HCT116 (cell line): Measurements from ENCODE around the gene MLLT3. TPM values are rescaled to one million over a fixed set of nuclear protein-coding genes. Genes with fewer than 3 reads are reported as not detected.

Source experiments
- ATAC-seq: fragments of 200-7000 bp; cut with Tn5 transposase; 2 replicates; pipeline ENCODE4 v1.9.1; 2020; ENCODE audit warnings: mild to moderate bottlenecking, moderate library complexity
- BruUV-seq: library from RNA; stranded (reverse); fragments of 400-500 nt; replicated peaks from 2 replicates; lab custom pipeline; 2021; lab: Mats Ljungman, UMichigan
- CTCF ChIA-PET: fragments of 300-600 bp; sonication (Branson Sonifier 250); formaldehyde crosslinking; loops from one replicate; lab custom pipeline; 2021; ENCODE audit warnings: antibody characterized with exemption; lab: Charles Lee
- POLR2A ChIA-PET: fragments of 300-600, 350-600 bp; sonication (Branson Sonifier 250); formaldehyde crosslinking; loops from one replicate; lab custom pipeline; 2021; ENCODE audit warnings: antibody characterized with exemption; lab: Charles Lee
- RAD21 ChIA-PET, 2 experiments: fragments of 300-600 bp; sonication (Branson Sonifier 250); formaldehyde crosslinking; loops; one replicate each; lab custom pipeline; 2023; ENCODE audit warnings: low total read pairs in 2 of 2; ENCODE audit not compliant: uncharacterized antibody in 2 of 2, unreplicated experiment in 2 of 2, low non-redundant PET in 1 of 2; lab: Charles Lee
- DNase-seq: peaks from one replicate; pipeline ENCODE4 v3.0.0-alpha.2; 2010; ENCODE audit warnings: low read depth, low spot score
- H2AFZ ChIP-seq: fragments of 200-600 bp; shearing (Covaris generic), sonication (generic); 2 replicates; pipeline ENCODE4 v1.6.1; 2017; ENCODE audit warnings: low read depth, mixed run types, mixed read lengths, antibody characterized with exemption, low read length; ENCODE audit not compliant: poor library complexity, severe bottlenecking
- H3K27ac ChIP-seq: 2 replicates; pipeline ENCODE4 v1.5.1; 2012; ENCODE audit warnings: low read depth, low read length
- H3K27me3 ChIP-seq: fragments of 200-600 bp; sonication (generic); 2 replicates; pipeline ENCODE4 v1.6.1; 2016; ENCODE audit warnings: mixed run types, low read length, mixed read lengths; ENCODE audit not compliant: insufficient read depth
- H3K36me3 ChIP-seq, 2 experiments: fragments of 200-500 bp in 1 of 2; fragments of 200-600 bp in 1 of 2; sonication (Bioruptor generic) in 1 of 2; sonication (generic) in 1 of 2; 2 replicates each; pipeline versions ENCODE4 v1.5.1 to v1.6.1; 2014 to 2016; ENCODE audit warnings: low read length in 2 of 2, inconsistent platforms in 1 of 2, mixed read lengths in 1 of 2, mixed run types in 1 of 2; ENCODE audit not compliant: insufficient read depth in 2 of 2, control insufficient read depth in 1 of 2
- H3K4me1 ChIP-seq, 2 experiments: fragments of 200-600 bp in 1 of 2; sonication (generic) in 1 of 2; 2 replicates each; pipeline versions ENCODE4 v1.5.1 to v1.6.1; 2012 to 2017; ENCODE audit warnings: low read length in 2 of 2, inconsistent platforms in 1 of 2, mild to moderate bottlenecking in 1 of 2, mixed read lengths in 1 of 2, mixed run types in 1 of 2, moderate library complexity in 1 of 2; ENCODE audit not compliant: insufficient read depth in 2 of 2, control insufficient read depth in 1 of 2
- H3K4me2 ChIP-seq: fragments of 200-600 bp; sonication (generic); 2 replicates; pipeline ENCODE4 v1.6.1; 2017; ENCODE audit warnings: mixed run types, low read length, mixed read lengths
- H3K4me3 ChIP-seq, 2 experiments: fragments of 200-600 bp in 1 of 2; sonication (generic) in 1 of 2; replicated peaks in 1 of 2; 2 replicates each; pipeline ENCODE4 v1.5.1; 2011 to 2016; ENCODE audit warnings: low read length in 2 of 2, control low read depth in 1 of 2, low read depth in 1 of 2, mild to moderate bottlenecking in 1 of 2, mixed read lengths in 1 of 2, mixed run types in 1 of 2
- H3K79me2 ChIP-seq: fragments of 200-600 bp; sonication (generic); 2 replicates; pipeline ENCODE4 v1.6.1; 2017; ENCODE audit warnings: mild to moderate bottlenecking, mixed run types, low read length, moderate library complexity, mixed read lengths; ENCODE audit not compliant: insufficient read depth
- H3K9ac ChIP-seq: fragments of 200-600 bp; sonication (generic); 2 replicates; pipeline ENCODE4 v1.6.1; 2016; ENCODE audit warnings: low read length, mixed read lengths
- H3K9me2 ChIP-seq: fragments of 200-600 bp; sonication (generic), shearing (Covaris generic); 2 replicates; pipeline ENCODE4 v1.6.1; 2017; ENCODE audit warnings: mixed run types, mild to moderate bottlenecking, moderate library complexity; ENCODE audit not compliant: insufficient read depth
- H3K9me3 ChIP-seq, 2 experiments: fragments of 200-500 bp in 1 of 2; fragments of 200-600 bp in 1 of 2; sonication (Bioruptor generic) in 1 of 2; sonication (generic) in 1 of 2; 2 replicates each; pipeline ENCODE4 v1.6.1; 2014 to 2017; ENCODE audit warnings: low read length in 2 of 2, mixed read lengths in 2 of 2, inconsistent platforms in 1 of 2, low read depth in 1 of 2, mild to moderate bottlenecking in 1 of 2, mixed run types in 1 of 2, moderate library complexity in 1 of 2; ENCODE audit not compliant: control insufficient read depth in 1 of 2, insufficient read depth in 1 of 2
- H4K20me1 ChIP-seq: fragments of 200-600 bp; sonication (generic), shearing (Covaris generic); 2 replicates; pipeline ENCODE4 v1.6.1; 2017; ENCODE audit warnings: mixed run types, mild to moderate bottlenecking, moderate library complexity; ENCODE audit not compliant: insufficient read depth
- CBX3 ChIP-seq: IDR thresholded peaks from 2 replicates; pipeline ENCODE4 v1.6.1; 2012; ENCODE audit warnings: low read depth
- CEBPB ChIP-seq: IDR thresholded peaks from 2 replicates; pipeline ENCODE4 v1.6.1; 2012; ENCODE audit warnings: low read depth
- EGR1 ChIP-seq: IDR thresholded peaks from 2 replicates; pipeline ENCODE4 v1.6.1; 2012; ENCODE audit warnings: low read depth
- EZH2 ChIP-seq: fragments of 200-600 bp; sonication (generic); IDR thresholded peaks from 2 replicates; pipeline ENCODE4 v1.6.1; 2017; ENCODE audit warnings: antibody characterized with exemption, mixed run types
- EZH2phosphoT487 ChIP-seq: fragments of 200-600 bp; IDR thresholded peaks from 2 replicates; pipeline ENCODE4 v1.6.1; 2018; ENCODE audit warnings: antibody characterized with exemption, borderline replicate concordance
- FOSL1 ChIP-seq: IDR thresholded peaks from 2 replicates; pipeline ENCODE4 v1.6.1; 2012; ENCODE audit warnings: low read depth
- JUND ChIP-seq: IDR thresholded peaks from 2 replicates; pipeline ENCODE4 v1.6.1; 2012
- POLR2A ChIP-seq: IDR thresholded peaks from 2 replicates; pipeline ENCODE4 v1.7.0; 2011; ENCODE audit warnings: borderline replicate concordance; ENCODE audit not compliant: insufficient read depth, insufficient read length; ENCODE audit errors: extremely low read depth
- POLR2AphosphoS5 ChIP-seq: IDR thresholded peaks from 2 replicates; pipeline ENCODE4 v1.6.1; 2011; ENCODE audit warnings: mild to moderate bottlenecking, low read depth, low read length, moderate library complexity
- RAD21 ChIP-seq: IDR thresholded peaks from 2 replicates; pipeline ENCODE4 v1.6.1; 2012; ENCODE audit warnings: low read depth, mild to moderate bottlenecking
- SP1 ChIP-seq: IDR thresholded peaks from 2 replicates; pipeline ENCODE4 v1.6.1; 2012; ENCODE audit warnings: low read depth
- TCF7L2 ChIP-seq: IDR thresholded peaks from 2 replicates; pipeline ENCODE4 v1.7.0; 2011; ENCODE audit warnings: borderline replicate concordance, inconsistent platforms; ENCODE audit not compliant: insufficient read depth, insufficient read length; ENCODE audit errors: extremely low read depth
- YY1 ChIP-seq: IDR thresholded peaks from 2 replicates; pipeline ENCODE4 v1.6.1; 2011; ENCODE audit warnings: low read length, low read depth, moderate library complexity, mild to moderate bottlenecking; ENCODE audit not compliant: insufficient replicate concordance; ENCODE audit errors: extremely low read depth
- ZFX ChIP-seq: fragments of 450-650 bp; IDR thresholded peaks from 2 replicates; pipeline ENCODE4 v1.6.1; 2017
- ZNF274 ChIP-seq: fragments of 200-500 bp; sonication (Bioruptor generic); IDR thresholded peaks from 2 replicates; pipeline ENCODE4 v1.6.1; 2014; ENCODE audit warnings: mild to moderate bottlenecking, low read depth, low read length, inconsistent platforms
- intact Hi-C: fragments of 100-400 bp; cut with micrococcal nuclease; formaldehyde crosslinking; loops from 2 replicates; pipeline ENCODE4 v1.10.0; 2022
- total RNA-seq: library from RNA; stranded (reverse); gene quantifications from one replicate; pipeline ENCODE4 v1.2.1, GENCODE V29; 2021; ENCODE audit not compliant: unreplicated experiment
- TF ChIP-seq, protein P1 (sequence below): IDR thresholded peaks from 2 replicates; pipeline ENCODE4 v1.6.1; 2011; ENCODE audit warnings: mild to moderate bottlenecking, low read length, moderate library complexity; ENCODE audit not compliant: insufficient replicate concordance; ENCODE audit errors: extremely low read depth
- TF ChIP-seq, protein P2 (sequence below): IDR thresholded peaks from 2 replicates; pipeline ENCODE4 v1.6.1; 2012; ENCODE audit warnings: low read depth
- TF ChIP-seq, protein P3 (sequence below), 3 experiments: fragments of 200-600 bp in 1 of 3; sonication (generic) in 1 of 3; IDR thresholded peaks in 2 of 3; conservative IDR thresholded peaks in 1 of 3; 2 replicates each; pipeline ENCODE4 v1.5.1; 2012 to 2017; ENCODE audit warnings: low read depth in 2 of 3, low read length in 2 of 3, antibody characterized with exemption in 1 of 3, borderline replicate concordance in 1 of 3, control low read depth in 1 of 3, mild to moderate bottlenecking in 1 of 3, mixed read lengths in 1 of 3, mixed run types in 1 of 3, moderate library complexity in 1 of 3; ENCODE audit not compliant: insufficient read depth in 1 of 3

Gene MLLT3
- total RNA-seq, 1 experiment from 2014 or later: 4.3 TPM

DNA sequence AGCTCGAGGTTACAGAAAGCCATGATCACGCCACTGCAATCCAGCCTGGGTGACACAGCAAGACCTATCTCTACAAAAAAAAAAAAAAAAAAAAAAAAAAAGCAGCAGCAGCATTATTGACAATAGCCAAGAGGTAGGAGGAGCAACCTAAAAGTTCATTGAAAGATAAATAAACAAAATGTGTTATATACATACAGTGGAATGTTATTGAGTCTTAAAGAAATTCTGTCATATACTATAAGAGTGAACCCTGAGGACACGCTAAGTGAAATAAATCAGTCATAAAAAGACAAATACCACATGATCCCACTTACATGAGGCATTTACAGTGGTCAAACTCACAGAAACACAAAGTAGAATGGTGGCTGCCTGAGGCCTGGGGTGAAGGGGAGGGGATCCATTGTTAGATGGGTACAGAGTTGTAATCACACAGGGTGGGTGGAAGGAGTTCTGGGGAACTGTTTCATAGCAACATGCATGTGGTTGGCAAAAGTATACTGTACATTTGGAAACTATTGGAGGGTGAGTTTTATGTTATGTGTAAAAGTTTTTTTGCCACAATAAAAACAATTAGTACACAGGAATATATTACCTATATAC, 77.2 kb downstream of the MLLT3 start:
- no peak overlapping the region for H3K4me3 ChIP-seq
- H3K36me3 ChIP-seq: no peaks in the 10 kb centered on the region
- no TSS peak for BruUV-seq
- no peaks in the 10 kb centered on the region for H3K4me1 ChIP-seq
- intact Hi-C loops: no loop called here
- TF ChIP-seq FOSL1: no peak
- TF ChIP-seq EGR1: no peak
- no peak for TF ChIP-seq ZFX
- no peak for TF ChIP-seq POLR2AphosphoS5
- TF ChIP-seq RAD21: no peak
- TF ChIP-seq POLR2A: no peak
- no peak for TF ChIP-seq SP1
- no peak for TF ChIP-seq CBX3
- TF ChIP-seq, protein P1, sequence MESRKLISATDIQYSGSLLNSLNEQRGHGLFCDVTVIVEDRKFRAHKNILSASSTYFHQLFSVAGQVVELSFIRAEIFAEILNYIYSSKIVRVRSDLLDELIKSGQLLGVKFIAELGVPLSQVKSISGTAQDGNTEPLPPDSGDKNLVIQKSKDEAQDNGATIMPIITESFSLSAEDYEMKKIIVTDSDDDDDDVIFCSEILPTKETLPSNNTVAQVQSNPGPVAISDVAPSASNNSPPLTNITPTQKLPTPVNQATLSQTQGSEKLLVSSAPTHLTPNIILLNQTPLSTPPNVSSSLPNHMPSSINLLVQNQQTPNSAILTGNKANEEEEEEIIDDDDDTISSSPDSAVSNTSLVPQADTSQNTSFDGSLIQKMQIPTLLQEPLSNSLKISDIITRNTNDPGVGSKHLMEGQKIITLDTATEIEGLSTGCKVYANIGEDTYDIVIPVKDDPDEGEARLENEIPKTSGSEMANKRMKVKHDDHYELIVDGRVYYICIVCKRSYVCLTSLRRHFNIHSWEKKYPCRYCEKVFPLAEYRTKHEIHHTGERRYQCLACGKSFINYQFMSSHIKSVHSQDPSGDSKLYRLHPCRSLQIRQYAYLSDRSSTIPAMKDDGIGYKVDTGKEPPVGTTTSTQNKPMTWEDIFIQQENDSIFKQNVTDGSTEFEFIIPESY: no peak
- TF ChIP-seq, protein P2, sequence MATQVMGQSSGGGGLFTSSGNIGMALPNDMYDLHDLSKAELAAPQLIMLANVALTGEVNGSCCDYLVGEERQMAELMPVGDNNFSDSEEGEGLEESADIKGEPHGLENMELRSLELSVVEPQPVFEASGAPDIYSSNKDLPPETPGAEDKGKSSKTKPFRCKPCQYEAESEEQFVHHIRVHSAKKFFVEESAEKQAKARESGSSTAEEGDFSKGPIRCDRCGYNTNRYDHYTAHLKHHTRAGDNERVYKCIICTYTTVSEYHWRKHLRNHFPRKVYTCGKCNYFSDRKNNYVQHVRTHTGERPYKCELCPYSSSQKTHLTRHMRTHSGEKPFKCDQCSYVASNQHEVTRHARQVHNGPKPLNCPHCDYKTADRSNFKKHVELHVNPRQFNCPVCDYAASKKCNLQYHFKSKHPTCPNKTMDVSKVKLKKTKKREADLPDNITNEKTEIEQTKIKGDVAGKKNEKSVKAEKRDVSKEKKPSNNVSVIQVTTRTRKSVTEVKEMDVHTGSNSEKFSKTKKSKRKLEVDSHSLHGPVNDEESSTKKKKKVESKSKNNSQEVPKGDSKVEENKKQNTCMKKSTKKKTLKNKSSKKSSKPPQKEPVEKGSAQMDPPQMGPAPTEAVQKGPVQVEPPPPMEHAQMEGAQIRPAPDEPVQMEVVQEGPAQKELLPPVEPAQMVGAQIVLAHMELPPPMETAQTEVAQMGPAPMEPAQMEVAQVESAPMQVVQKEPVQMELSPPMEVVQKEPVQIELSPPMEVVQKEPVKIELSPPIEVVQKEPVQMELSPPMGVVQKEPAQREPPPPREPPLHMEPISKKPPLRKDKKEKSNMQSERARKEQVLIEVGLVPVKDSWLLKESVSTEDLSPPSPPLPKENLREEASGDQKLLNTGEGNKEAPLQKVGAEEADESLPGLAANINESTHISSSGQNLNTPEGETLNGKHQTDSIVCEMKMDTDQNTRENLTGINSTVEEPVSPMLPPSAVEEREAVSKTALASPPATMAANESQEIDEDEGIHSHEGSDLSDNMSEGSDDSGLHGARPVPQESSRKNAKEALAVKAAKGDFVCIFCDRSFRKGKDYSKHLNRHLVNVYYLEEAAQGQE: no peak
- TF ChIP-seq YY1: no peak
- TF ChIP-seq TCF7L2: no peak
- no peak for TF ChIP-seq EZH2
- no peak for TF ChIP-seq ZNF274
- TF ChIP-seq EZH2phosphoT487: no peak
- TF ChIP-seq JUND: no peak
- TF ChIP-seq, protein P3, sequence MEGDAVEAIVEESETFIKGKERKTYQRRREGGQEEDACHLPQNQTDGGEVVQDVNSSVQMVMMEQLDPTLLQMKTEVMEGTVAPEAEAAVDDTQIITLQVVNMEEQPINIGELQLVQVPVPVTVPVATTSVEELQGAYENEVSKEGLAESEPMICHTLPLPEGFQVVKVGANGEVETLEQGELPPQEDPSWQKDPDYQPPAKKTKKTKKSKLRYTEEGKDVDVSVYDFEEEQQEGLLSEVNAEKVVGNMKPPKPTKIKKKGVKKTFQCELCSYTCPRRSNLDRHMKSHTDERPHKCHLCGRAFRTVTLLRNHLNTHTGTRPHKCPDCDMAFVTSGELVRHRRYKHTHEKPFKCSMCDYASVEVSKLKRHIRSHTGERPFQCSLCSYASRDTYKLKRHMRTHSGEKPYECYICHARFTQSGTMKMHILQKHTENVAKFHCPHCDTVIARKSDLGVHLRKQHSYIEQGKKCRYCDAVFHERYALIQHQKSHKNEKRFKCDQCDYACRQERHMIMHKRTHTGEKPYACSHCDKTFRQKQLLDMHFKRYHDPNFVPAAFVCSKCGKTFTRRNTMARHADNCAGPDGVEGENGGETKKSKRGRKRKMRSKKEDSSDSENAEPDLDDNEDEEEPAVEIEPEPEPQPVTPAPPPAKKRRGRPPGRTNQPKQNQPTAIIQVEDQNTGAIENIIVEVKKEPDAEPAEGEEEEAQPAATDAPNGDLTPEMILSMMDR (IDR thresholded peaks at IDR 0.05 in 2 of 3, conservative IDR thresholded peaks at IDR 0.05 in 1 of 3; ENCODE audit: borderline replicate concordance in 1 of 3, insufficient read depth in 1 of 3, low read depth in 2 of 3, low read length in 2 of 3): no peak
- TF ChIP-seq CEBPB: no peak
- no peak overlapping the region for H3K4me2 ChIP-seq
- CTCF ChIA-PET: no interaction called here
- H2AFZ ChIP-seq: no peak overlapping the region
- no peaks in the 10 kb centered on the region for H3K79me2 ChIP-seq
- RAD21 ChIA-PET: no interaction called here
- no peaks in the 10 kb centered on the region for H3K27me3 ChIP-seq
- H4K20me1 ChIP-seq: no peaks in the 10 kb centered on the region
- H3K9me2 ChIP-seq: no peaks in the 10 kb centered on the region
- ATAC-seq (no peak), DNase-seq (no peak)
- POLR2A ChIA-PET: no interaction called here
- H3K27ac ChIP-seq: no peak overlapping the region
- H3K9me3 ChIP-seq: peaks cover 0 to 3% of the 10 kb centered on the region in 2 experiments; a peak in 1 of 4 replicates
- no peak overlapping the region for H3K9ac ChIP-seq
